Rectal smooth muscle tissue (tissue), 1 donor: ENCODE data around the gene SYCP2.
"Not testable (repeated sequence)": the region's sequence is repeated elsewhere in the genome, so short reads cannot be mapped to it uniquely, and the experiment has no call there.

Source experiments
- H3K27ac ChIP-seq: one replicate; pipeline ENCODE4 v1.7.0; 2013; ENCODE audit warnings: low read depth, low read length, inconsistent platforms
- H3K27me3 ChIP-seq: one replicate; pipeline ENCODE4 v1.7.0; 2013; ENCODE audit warnings: low read length; ENCODE audit not compliant: control insufficient read depth, insufficient read depth
- H3K36me3 ChIP-seq: one replicate; pipeline ENCODE4 v1.7.0; 2013; ENCODE audit warnings: low read length; ENCODE audit not compliant: control insufficient read depth, insufficient read depth
- H3K4me1 ChIP-seq: one replicate; pipeline ENCODE4 v1.7.0; 2013; ENCODE audit warnings: low read length; ENCODE audit not compliant: control insufficient read depth, insufficient read depth
- H3K4me3 ChIP-seq: one replicate; pipeline ENCODE4 v1.7.0; 2013; ENCODE audit warnings: low read length
- H3K9ac ChIP-seq: one replicate; pipeline ENCODE4 v1.7.0; 2013; ENCODE audit warnings: low read length

SYCP2 gene

GRCh38 chr20:59957568-59957967 is 24.1 kb upstream of the SYCP2 start:
- not testable (repeated sequence) for H3K9ac ChIP-seq, H3K4me3 ChIP-seq, H3K4me1 ChIP-seq

GRCh38 chr20:59955131-59955796 is 21.8 kb upstream of the SYCP2 start:
- H3K27ac ChIP-seq: no peak overlapping the region
- H3K4me3 ChIP-seq: no peak overlapping the region
- no peaks in the 10 kb centered on the region for H3K4me1 ChIP-seq
- no peaks in the 10 kb centered on the region for H3K36me3 ChIP-seq
- H3K27me3 ChIP-seq: no peaks in the 10 kb centered on the region
- no peak overlapping the region for H3K9ac ChIP-seq

More at GRCh38 chr20:59957568-59957967, 24.1 kb upstream of the SYCP2 start:
- not testable (repeated sequence) for H3K27me3 ChIP-seq, H3K36me3 ChIP-seq, H3K27ac ChIP-seq

DNA sequence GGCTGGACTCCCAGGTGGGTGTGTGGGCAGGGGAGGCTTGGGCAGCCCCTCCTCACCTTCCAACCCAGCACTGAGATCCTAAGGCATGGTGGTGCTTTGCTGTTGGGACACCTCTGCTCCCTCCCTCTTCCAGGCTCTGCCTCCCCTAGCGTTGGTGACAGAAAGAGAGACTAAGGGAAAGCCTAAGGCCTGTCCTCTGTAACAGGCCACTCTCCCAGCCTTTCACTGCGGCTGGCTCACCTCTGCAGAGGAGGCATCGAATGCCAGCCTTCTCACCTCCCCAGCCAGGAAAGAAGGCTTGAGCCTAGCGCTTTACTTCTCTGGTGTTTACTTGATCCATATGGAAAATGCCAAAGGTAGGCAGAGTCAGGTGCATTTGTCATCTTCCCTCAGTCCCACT is 21.3 kb upstream of the SYCP2 start:
- no peaks in the 10 kb centered on the region for H3K27me3 ChIP-seq
- H3K36me3 ChIP-seq: no peaks in the 10 kb centered on the region
- no peak overlapping the region for H3K27ac ChIP-seq
- H3K9ac ChIP-seq: no peak overlapping the region
- no peaks in the 10 kb centered on the region for H3K4me1 ChIP-seq
- H3K4me3 ChIP-seq: no peak overlapping the region

DNA sequence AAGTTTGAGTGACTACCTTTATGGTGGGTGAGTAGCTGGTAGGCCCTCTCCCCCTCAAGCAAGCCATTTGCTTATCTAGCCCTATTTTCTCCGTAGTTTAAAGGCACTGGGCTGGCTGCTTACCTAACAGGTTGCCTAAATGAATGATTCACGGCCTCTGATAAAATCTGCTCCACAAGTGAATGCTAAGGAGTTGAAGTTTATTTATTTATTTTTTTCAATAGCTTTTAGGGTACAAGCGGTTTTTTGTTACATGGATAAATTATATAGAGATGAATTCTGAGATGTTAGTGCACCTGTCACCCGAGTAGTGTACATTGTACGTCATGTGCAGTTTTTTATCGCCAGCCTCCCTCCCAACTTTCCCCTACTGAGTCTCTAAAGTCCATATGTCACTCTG is 16.5 kb upstream of the SYCP2 start:
- Histone ChIP-seq H3K9ac (no peak overlapping the region), H3K36me3 (no peaks in the 10 kb centered on the region), H3K4me1 (no peaks in the 10 kb centered on the region), H3K27ac (no peak overlapping the region), H3K4me3 (no peak overlapping the region), H3K27me3 (no peaks in the 10 kb centered on the region)

DNA sequence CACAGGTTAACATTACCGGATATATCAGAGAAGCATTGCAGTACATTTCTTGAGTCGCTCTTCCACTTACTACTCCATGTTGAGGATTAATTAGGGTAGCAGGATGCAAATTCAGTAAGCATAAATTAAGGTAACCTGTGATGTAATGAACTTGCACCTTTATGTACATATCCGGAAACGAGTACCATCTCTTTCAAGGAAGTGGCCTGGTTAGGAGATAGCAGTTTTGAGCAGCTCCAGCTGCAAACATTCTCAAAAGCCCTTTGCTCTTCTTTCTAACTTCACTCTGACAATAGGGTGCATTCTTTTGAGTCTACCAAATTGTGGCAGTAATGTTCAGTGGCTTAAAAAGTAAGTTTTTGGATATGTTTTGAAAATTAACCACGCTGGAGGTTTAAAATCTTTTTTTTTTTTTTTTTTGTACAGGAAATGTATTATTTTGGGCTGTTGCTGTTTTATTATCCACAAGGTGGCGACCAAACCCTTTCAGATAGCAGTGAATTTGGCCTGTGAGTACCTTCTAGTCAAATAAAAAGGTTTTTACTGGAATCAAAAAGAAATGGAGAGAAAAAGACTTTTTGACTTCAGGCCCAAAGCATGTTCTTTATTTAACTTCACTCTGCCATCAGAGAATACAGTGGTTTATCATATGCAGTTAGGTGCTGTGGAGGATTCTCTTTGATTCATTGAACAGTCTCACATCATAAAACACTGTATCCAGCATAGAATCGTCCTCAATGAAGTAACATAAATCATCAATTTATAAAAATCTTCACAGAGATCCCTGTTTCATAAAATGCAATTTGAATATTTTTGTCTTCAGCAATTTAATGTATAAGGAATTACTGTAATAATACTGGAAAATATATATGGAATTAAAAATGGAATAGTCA is 15.6 kb upstream of the SYCP2 start:
- Histone ChIP-seq H3K27ac (no peak overlapping the region), H3K9ac (no peak overlapping the region), H3K36me3 (peaks cover 3% of the 10 kb centered on the region)

GRCh38 chr20:59948212-59948611 is 14.8 kb upstream of the SYCP2 start:
- Histone ChIP-seq H3K27ac (no peak overlapping the region), H3K4me3 (no peak overlapping the region), H3K4me1 (no peaks in the 10 kb centered on the region), H3K9ac (no peak overlapping the region), H3K36me3 (peaks cover 7% of the 10 kb centered on the region), H3K27me3 (no peaks in the 10 kb centered on the region)

More for the DNA sequence above, 15.6 kb upstream of the SYCP2 start:
- Histone ChIP-seq H3K4me3 (no peak overlapping the region), H3K4me1 (no peaks in the 10 kb centered on the region), H3K27me3 (no peaks in the 10 kb centered on the region)

GRCh38 chr20:59947376-59947775 is 13.9 kb upstream of the SYCP2 start:
- Histone ChIP-seq H3K27ac (no peak overlapping the region), H3K4me1 (no peaks in the 10 kb centered on the region), H3K36me3 (peaks cover 7% of the 10 kb centered on the region), H3K27me3 (no peaks in the 10 kb centered on the region), H3K4me3 (no peak overlapping the region), H3K9ac (no peak overlapping the region)

DNA sequence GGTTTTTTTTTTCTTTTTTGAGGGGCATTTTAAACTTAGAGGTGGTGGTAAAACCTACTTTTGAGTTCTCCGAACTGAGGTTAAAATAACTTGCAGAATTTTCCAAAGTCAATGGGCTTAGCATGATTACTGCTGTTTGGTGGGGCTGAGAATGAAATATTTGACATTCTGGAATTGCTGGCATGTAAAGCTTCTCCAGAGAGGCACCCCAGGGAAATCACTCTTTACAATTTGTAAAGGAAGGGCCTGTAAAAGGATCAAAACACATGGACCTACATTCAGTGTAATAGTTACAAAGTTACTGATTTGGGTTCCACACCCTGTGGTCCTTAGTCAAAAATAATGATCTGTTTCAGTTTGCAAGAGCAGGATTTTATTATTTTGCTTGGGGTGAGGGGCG is 12.3 kb upstream of the SYCP2 start:
- peaks cover 3% of the 10 kb centered on the region for H3K4me1 ChIP-seq
- no peak overlapping the region for H3K27ac ChIP-seq
- H3K36me3 ChIP-seq: peaks cover 7% of the 10 kb centered on the region
- H3K4me3 ChIP-seq: no peak overlapping the region
- H3K27me3 ChIP-seq: no peaks in the 10 kb centered on the region
- no peak overlapping the region for H3K9ac ChIP-seq

DNA sequence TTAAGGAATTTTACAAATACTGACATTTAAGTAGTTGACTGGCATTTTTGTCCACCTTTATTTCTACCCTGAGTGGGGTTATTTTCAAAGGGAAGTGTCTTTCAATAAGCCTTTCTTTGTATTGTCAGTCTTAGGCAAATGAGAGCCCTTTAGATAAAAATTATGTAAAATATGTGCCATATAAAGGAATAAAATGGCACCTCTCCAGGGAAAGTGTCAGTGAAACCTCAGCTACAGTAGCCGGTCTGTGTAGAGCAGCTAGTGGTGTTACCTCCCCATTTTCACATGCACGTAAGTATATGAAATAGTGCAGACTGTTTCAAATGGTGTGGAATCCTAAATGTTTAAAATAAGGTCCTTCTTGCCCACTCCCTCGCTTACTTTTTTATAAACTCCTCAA is 11.7 kb upstream of the SYCP2 start:
- Histone ChIP-seq H3K9ac (no peak overlapping the region), H3K4me1 (peaks cover 3% of the 10 kb centered on the region)

GRCh38 chr20:59944726-59945125 is 11.3 kb upstream of the SYCP2 start:
- Histone ChIP-seq H3K27ac (no peak overlapping the region), H3K4me1 (peaks cover 3% of the 10 kb centered on the region), H3K27me3 (no peaks in the 10 kb centered on the region), H3K4me3 (no peak overlapping the region), H3K36me3 (peaks cover 7% of the 10 kb centered on the region), H3K9ac (no peak overlapping the region)

More for the DNA sequence above, 11.7 kb upstream of the SYCP2 start:
- peaks cover 7% of the 10 kb centered on the region for H3K36me3 ChIP-seq
- no peak overlapping the region for H3K27ac ChIP-seq
- H3K4me3 ChIP-seq: no peak overlapping the region
- no peaks in the 10 kb centered on the region for H3K27me3 ChIP-seq

DNA sequence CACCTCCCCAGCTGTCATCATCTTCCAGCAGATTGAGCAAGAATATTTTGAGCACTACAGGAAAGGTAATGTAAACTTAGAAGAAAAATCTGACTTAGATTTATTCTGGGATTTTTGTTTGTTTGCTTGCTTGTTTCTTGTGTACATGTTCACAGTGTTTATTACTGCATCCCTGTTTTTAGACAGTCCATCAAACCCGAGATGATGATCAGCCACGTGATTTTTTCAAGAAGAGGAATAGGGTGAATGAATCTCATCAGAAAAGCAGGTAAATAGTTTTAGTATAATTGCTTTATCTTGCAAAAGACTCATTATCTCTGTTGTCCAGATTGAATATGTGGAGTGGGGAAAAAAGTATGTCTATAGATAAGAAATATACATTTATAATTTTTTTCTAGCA is 8.8 kb upstream of the SYCP2 start:
- Histone ChIP-seq H3K36me3 (peaks cover 7% of the 10 kb centered on the region), H3K9ac (no peak overlapping the region), H3K4me1 (peaks cover 10% of the 10 kb centered on the region), H3K4me3 (no peak overlapping the region), H3K27ac (no peak overlapping the region), H3K27me3 (no peaks in the 10 kb centered on the region)

- H3K27ac ChIP-seq: peak overlapping the region; percentile 100
- peaks cover 7% of the 10 kb centered on the region for H3K36me3 ChIP-seq
- peaks cover 12% of the 10 kb centered on the region for H3K4me1 ChIP-seq
- H3K27me3 ChIP-seq: no peaks in the 10 kb centered on the region
- peak overlapping the region; percentile 98 for H3K4me3 ChIP-seq
- peak overlapping the region; percentile 97 for H3K9ac ChIP-seq
Measured at GRCh38 chr20:59940956-59941294, 7.5 kb upstream of the SYCP2 start.
